Liver (tissue), 3 donors: Measurements from ENCODE around the gene TTYH2.

Source experiments
- ATF3 ChIP-seq: IDR thresholded peaks from 2 replicates; pipeline ENCODE4 v1.6.1; 2016; ENCODE audit warnings: antibody characterized with exemption
- CTCF ChIP-seq: fragments of 150-350 bp; IDR thresholded peaks from 2 replicates; pipeline ENCODE4 v1.5.1; 2017; ENCODE audit warnings: improper control_type of control experiment, low read depth, low read length; ENCODE audit not compliant: missing input control
- EGR1 ChIP-seq, 2 donors: IDR thresholded peaks; 2 replicates each; pipeline ENCODE4 v1.6.1; 2016 to 2018; ENCODE audit warnings: antibody characterized with exemption in 2 of 2, low read depth in 2 of 2
- FOXA1 ChIP-seq: IDR thresholded peaks from 2 replicates; pipeline ENCODE4 v1.6.1; 2016; ENCODE audit warnings: antibody characterized with exemption
- JUND ChIP-seq, 2 donors: IDR thresholded peaks; 2 replicates each; pipeline ENCODE4 v1.6.1; 2016; ENCODE audit warnings: antibody characterized with exemption in 2 of 2
- MAX ChIP-seq: IDR thresholded peaks from 2 replicates; pipeline ENCODE4 v1.6.1; 2016; ENCODE audit warnings: antibody characterized with exemption
- NR2F2 ChIP-seq: IDR thresholded peaks from 2 replicates; pipeline ENCODE4 v1.6.1; 2016; ENCODE audit warnings: antibody characterized with exemption
- REST ChIP-seq: IDR thresholded peaks from 2 replicates; pipeline ENCODE4 v1.6.1; 2016; ENCODE audit warnings: antibody characterized with exemption, mild to moderate bottlenecking
- RXRA ChIP-seq, 2 donors: IDR thresholded peaks; 2 replicates each; pipeline ENCODE4 v1.6.1; 2017 to 2018; ENCODE audit warnings: antibody characterized with exemption in 2 of 2, mild to moderate bottlenecking in 1 of 2
- SP1 ChIP-seq: IDR thresholded peaks from 2 replicates; pipeline ENCODE4 v1.6.1; 2018; ENCODE audit warnings: antibody characterized with exemption, mild to moderate bottlenecking
- TAF1 ChIP-seq: conservative IDR thresholded peaks from 2 replicates; pipeline ENCODE4 v1.6.1; 2016; ENCODE audit warnings: antibody characterized with exemption, mild to moderate bottlenecking
- ZBTB33 ChIP-seq: IDR thresholded peaks from 2 replicates; pipeline ENCODE4 v1.6.1; 2016; ENCODE audit warnings: antibody characterized with exemption
- donor health status: healthy.
- donor health status: healthy.

- no peak for TF ChIP-seq EGR1 (IDR thresholded peaks at IDR 0.05; ENCODE audit: low read depth in 2 of 2)
- TF ChIP-seq CTCF = no peak
- TF ChIP-seq REST = no peak
- TF ChIP-seq TAF1 = no peak
- TF ChIP-seq MAX = no peak
- TF ChIP-seq SP1 = no peak
- no peak for TF ChIP-seq FOXA1
- TF ChIP-seq NR2F2 = no peak
- no peak for TF ChIP-seq RXRA (IDR thresholded peaks at IDR 0.05)
- no peak for TF ChIP-seq ATF3
- TF ChIP-seq JUND (IDR thresholded peaks at IDR 0.05) = no peak
- no peak for TF ChIP-seq ZBTB33
These were observed 68.4 kb downstream of the TTYH2 start for GRCh38 chr17:74281799-74282198.
